ENCODE measurements around the gene MCUB.
"Not testable (repeated sequence)": the region's sequence is repeated elsewhere in the genome, so short reads cannot be mapped to it uniquely, and the experiment has no call there.

Gene MCUB

GRCh38 chr4:109559983-109560686 is at the start of gene MCUB:
MCUB (plus strand) TSS chr4:109560246; CDS start chr4:109560338, 92 bp downstream.
- DNase-seq, result peak; percentile 95

GRCh38 chr4:109510687-109511086 is 49.4 kb upstream of the MCUB start:
- no peak for DNase-seq

- DNase-seq, result no peak
Observed at GRCh38 chr4:109511414-109511813, 48.6 kb upstream of the MCUB start.

- not testable (repeated sequence) for DNase-seq
Observed at GRCh38 chr4:109513368-109513767, 46.7 kb upstream of the MCUB start.

- no peak for DNase-seq
Observed at GRCh38 chr4:109532182-109532581, 27.9 kb upstream of the MCUB start.

- no peak for DNase-seq
Observed at GRCh38 chr4:109545401-109545800, 14.6 kb upstream of the MCUB start.

GRCh38 chr4:109547394-109547793 is 12.7 kb upstream of the MCUB start:
- DNase-seq, result no peak

GRCh38 chr4:109548655-109549054 is 11.4 kb upstream of the MCUB start:
- DNase-seq, result no peak

GRCh38 chr4:109552237-109552636 is 7.8 kb upstream of the MCUB start:
- DNase-seq, result no peak

- no peak for DNase-seq
Observed at GRCh38 chr4:109553130-109553529, 6.9 kb upstream of the MCUB start.

- no peak for DNase-seq
Observed at GRCh38 chr4:109554971-109555370, 5.1 kb upstream of the MCUB start.

- no peak for DNase-seq
Observed at GRCh38 chr4:109557433-109557832, 2.6 kb upstream of the MCUB start.

GRCh38 chr4:109558095-109558494 is 2.0 kb upstream of the MCUB start:
- DNase-seq, result not testable (repeated sequence)

GRCh38 chr4:109559625-109559982 is 442 bp upstream of the MCUB start:
- no peak for DNase-seq

GRCh38 chr4:109560687-109561461 is 828 bp downstream of the MCUB start:
- peak; percentile 79 for DNase-seq

GRCh38 chr4:109562457-109563239 is 2.6 kb downstream of the MCUB start:
- DNase-seq, result peak; percentile 76

- DNase-seq, result no peak
Observed at GRCh38 chr4:109571494-109571893, 11.4 kb downstream of the MCUB start.

GRCh38 chr4:109572154-109572553 is 12.1 kb downstream of the MCUB start:
- no peak for DNase-seq

- no peak for DNase-seq
Observed at GRCh38 chr4:109574443-109574850, 14.4 kb downstream of the MCUB start.

- DNase-seq, result no peak
Observed at GRCh38 chr4:109574931-109575804, 15.1 kb downstream of the MCUB start.

GRCh38 chr4:109576462-109576861 is 16.4 kb downstream of the MCUB start:
- DNase-seq, result no peak

GRCh38 chr4:109578846-109579245 is 18.8 kb downstream of the MCUB start:
- no peak for DNase-seq

- not testable (repeated sequence) for DNase-seq
Observed at GRCh38 chr4:109579997-109580396, 20.0 kb downstream of the MCUB start.

Data from eye (tissue), 1 donor.